ENCODE results near the gene TLR9.

DNA sequence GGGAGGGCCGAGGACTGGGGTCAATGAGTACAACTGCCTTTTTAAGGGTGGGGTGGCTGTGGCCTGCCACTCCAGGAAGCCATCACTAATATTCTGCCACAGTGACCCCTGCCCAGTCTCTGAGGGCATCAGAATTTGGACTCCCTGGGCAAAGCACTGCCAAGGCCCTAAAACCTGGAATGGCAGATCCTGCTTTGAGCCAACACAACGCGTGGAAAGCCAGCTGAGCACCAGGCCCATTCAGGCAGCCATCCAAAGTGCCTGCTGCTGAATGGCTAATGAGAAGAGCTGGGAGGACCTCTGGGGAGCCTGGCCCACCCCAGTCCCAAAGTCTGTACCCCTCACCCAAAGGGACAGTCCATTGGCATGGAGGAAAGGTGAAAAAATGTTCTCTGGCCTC lies 8.5 kb upstream of the TLR9 start:
- TF ChIP-seq TARDBP (IDR thresholded peaks at IDR 0.05): no peak
- TF ChIP-seq SUZ12 (IDR thresholded peaks at IDR 0.05): no peak
- no peak for TF ChIP-seq ZNF384 (IDR thresholded peaks at IDR 0.05)
- no peak for TF ChIP-seq FOXA1 (IDR thresholded peaks at IDR 0.05)

Measured in HEK293T (cell line).